ENCODE results near the gene IFNE.

IFNE gene

DNA sequence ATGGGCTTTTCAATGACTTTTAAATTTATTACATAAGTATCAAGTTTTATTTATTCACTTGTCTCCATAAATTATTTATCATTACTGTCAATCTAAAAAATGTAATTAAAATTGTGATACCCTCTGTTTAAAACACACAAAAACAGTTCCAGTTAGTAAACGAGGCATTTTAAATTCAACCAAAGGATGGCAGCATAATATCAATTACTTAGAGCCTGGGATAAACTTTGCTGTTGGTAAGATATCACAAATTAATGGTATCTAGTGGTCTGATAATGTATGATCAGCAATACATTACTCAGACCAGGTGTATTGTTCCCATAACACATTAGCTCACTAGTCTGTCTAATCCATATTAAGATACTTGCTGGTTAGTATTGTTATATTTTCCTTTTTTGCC lies 9.6 kb upstream of the IFNE start:
- no peak for DNase-seq (ENCODE audit: insufficient read length, low spot score)
- no peak for TF ChIP-seq CTCF (IDR thresholded peaks at IDR 0.05; ENCODE audit: insufficient read depth, missing control alignments)
- no peak for FAIRE-seq

DNA sequence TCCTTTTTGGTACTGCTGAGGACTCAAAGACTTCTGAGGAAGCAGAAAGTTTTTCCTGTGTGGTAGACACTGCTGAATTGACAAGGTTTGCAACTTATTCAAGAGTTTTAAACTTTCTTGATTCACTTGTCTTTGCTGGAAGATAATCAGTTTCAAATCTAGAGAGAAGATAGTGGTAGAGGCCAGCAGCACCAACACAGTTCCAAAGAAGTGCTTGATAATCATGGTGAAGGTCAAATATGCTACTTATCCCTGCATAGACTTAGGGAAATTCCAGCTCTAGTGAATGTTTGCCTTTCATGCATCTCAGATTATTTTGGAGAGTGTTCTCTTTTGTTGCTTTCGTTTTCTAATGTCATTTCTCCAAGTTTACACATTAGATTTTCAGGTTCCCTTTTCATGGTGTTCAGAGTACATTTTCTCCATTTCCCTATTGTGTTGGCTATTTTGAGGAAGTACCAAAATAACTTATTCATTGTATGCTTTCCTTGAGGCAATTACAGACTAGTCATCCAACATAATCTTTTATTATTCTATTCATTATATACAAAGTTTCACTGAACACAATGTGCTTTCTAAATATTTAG lies 550 bp downstream of the IFNE start:
- no peak for TF ChIP-seq CTCF (IDR thresholded peaks at IDR 0.05; ENCODE audit: insufficient read depth, missing control alignments)
- no peak for FAIRE-seq

GRCh38 chr9:21479152-21479702 lies 2.9 kb downstream of the IFNE start:
- TF ChIP-seq CTCF (IDR thresholded peaks at IDR 0.05; ENCODE audit: insufficient read depth, missing control alignments): no peak
- DNase-seq (ENCODE audit: insufficient read length, low spot score) (no peak), FAIRE-seq (no peak)

More for the DNA sequence above, 550 bp downstream of the IFNE start:
- no peak for DNase-seq (ENCODE audit: insufficient read length, low spot score)

- no peak for FAIRE-seq
- no peak for DNase-seq (ENCODE audit: insufficient read length, low spot score)
- TF ChIP-seq CTCF (IDR thresholded peaks at IDR 0.05; ENCODE audit: insufficient read depth, missing control alignments): no peak
Observed at GRCh38 chr9:21477466-21477865, 4.6 kb downstream of the IFNE start.

DNA sequence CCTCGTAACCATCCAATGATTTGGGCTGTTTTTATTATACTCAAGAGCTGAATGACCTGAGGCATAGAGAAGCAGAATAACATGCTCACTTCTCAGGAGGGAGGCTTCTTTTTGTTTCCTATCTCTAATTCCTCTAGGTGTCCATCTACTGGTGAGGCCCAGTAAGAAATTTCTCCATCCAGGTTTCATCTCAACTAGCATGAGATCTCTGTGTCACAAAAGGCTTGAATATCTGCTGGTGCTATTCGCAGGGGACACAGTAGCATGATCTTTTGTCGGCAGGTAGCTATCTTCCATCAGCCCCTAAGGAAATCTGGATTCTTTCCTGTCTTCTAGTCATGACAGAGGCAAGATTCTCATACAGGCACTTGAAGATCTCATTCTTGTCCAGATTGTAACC lies 8.9 kb downstream of the IFNE start:
- FAIRE-seq (no peak), DNase-seq (ENCODE audit: insufficient read length, low spot score) (no peak)
- TF ChIP-seq CTCF (IDR thresholded peaks at IDR 0.05; ENCODE audit: insufficient read depth, missing control alignments): no peak

DNA sequence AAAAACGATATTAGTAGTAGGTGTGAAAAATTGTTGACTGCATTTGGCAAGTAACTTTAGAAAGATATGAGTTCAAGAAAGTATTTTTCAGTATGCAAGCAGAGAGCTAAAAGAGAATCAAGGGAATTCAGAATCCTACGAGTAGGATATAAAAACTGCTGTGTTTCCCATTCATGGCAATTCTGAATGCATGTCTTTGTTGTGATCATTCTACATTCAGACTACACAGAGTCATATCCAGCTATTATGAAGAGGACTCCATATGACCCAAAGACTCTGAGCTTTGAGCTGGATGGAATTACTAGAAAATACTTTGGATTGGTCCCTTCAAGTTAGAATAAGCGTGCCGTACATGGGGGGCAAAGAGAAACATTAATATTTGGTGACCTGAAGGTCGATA lies 12.0 kb downstream of the IFNE start:
- FAIRE-seq: no peak
- DNase-seq (ENCODE audit: insufficient read length, low spot score): no peak
- TF ChIP-seq CTCF (IDR thresholded peaks at IDR 0.05; ENCODE audit: insufficient read depth, missing control alignments): no peak

DNA sequence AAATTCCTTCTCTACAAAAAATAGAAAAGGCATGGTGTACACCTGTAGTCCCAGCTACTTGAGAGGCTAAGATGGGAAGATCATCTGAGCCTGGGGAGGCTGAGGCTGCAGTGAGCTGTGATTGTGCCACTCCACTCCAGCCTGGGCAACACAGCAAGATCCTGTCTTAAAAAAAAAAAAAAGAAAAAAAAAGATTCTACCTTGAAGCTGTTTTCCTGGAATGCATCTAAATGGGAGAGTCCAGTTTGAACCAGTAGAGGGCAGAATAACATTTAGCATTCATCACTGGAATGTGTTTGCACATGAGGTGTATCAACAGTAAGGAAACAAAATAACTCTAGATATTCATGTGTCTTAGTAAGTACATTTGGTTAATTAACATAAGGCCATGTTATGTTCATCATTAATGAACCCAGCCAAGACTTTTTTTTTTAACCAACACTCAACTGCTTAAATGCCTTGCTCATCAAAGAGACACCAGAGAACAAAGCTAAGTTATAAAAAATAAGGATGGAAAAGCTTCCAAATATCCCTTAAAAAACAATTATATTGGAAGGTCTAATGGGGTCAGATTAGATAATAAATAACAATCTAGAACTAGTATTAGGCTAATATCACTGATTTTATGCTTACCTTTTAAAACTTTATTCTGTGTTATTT lies 16.1 kb downstream of the IFNE start:
- FAIRE-seq (no peak), DNase-seq (ENCODE audit: insufficient read length, low spot score) (no peak)
- peak; percentile 57 for TF ChIP-seq CTCF (IDR thresholded peaks at IDR 0.05; ENCODE audit: insufficient read depth, missing control alignments)

All from D721Med (cell line).